HEK293 (cell line): ENCODE measurements around the gene SNTB2.

ENCODE experiments used
- KLF7 ChIP-seq: fragments of 450-650 bp; formaldehyde crosslinking; IDR thresholded peaks from 2 replicates; pipeline ENCODE4 v1.5.1; 2016; ENCODE audit warnings: missing biosample characterization, missing genetic modification characterization, borderline replicate concordance
- PRDM6 ChIP-seq: fragments of 450-650 bp; formaldehyde crosslinking; IDR thresholded peaks from 2 replicates; pipeline ENCODE4 v1.5.1; 2017; ENCODE audit warnings: missing biosample characterization, missing genetic modification characterization
- SCRT2 ChIP-seq: fragments of 450-650 bp; formaldehyde crosslinking; IDR thresholded peaks from 2 replicates; pipeline ENCODE4 v1.5.1; 2016; ENCODE audit warnings: missing biosample characterization, missing genetic modification characterization
- TRIM28 ChIP-seq: IDR thresholded peaks from 2 replicates; pipeline ENCODE4 v1.6.1; 2011; ENCODE audit warnings: low read length, control low read depth, borderline replicate concordance
- ZBTB11 ChIP-seq: fragments of 450-650 bp; formaldehyde crosslinking; conservative IDR thresholded peaks from 2 replicates; pipeline ENCODE4 v1.5.1; 2016; ENCODE audit warnings: low read depth, missing biosample characterization, missing genetic modification characterization
- ZFHX2 ChIP-seq: fragments of 450-650 bp; formaldehyde crosslinking; conservative IDR thresholded peaks from 2 replicates; pipeline ENCODE4 v1.5.1; 2016; ENCODE audit warnings: missing biosample characterization, missing genetic modification characterization
- ZFP41 ChIP-seq: fragments of 450-650 bp; formaldehyde crosslinking; IDR thresholded peaks from 2 replicates; pipeline ENCODE4 v1.5.1; 2016; ENCODE audit warnings: missing biosample characterization, missing genetic modification characterization, borderline replicate concordance
- ZNF148 ChIP-seq: fragments of 450-650 bp; formaldehyde crosslinking; IDR thresholded peaks from 2 replicates; pipeline ENCODE4 v1.5.0; 2017; ENCODE audit warnings: missing biosample characterization, missing genetic modification characterization, borderline replicate concordance
- ZNF202 ChIP-seq: fragments of 450-650 bp; formaldehyde crosslinking; IDR thresholded peaks from 2 replicates; pipeline ENCODE4 v1.5.1; 2016; ENCODE audit warnings: missing biosample characterization, missing genetic modification characterization, borderline replicate concordance
- ZNF223 ChIP-seq: fragments of 450-650 bp; formaldehyde crosslinking; IDR thresholded peaks from 2 replicates; pipeline ENCODE4 v1.5.1; 2016; ENCODE audit warnings: missing biosample characterization, missing genetic modification characterization
- ZNF248 ChIP-seq: fragments of 450-650 bp; formaldehyde crosslinking; IDR thresholded peaks from 2 replicates; pipeline ENCODE4 v1.5.1; 2017; ENCODE audit warnings: missing biosample characterization, missing genetic modification characterization
- ZNF311 ChIP-seq: fragments of 450-650 bp; formaldehyde crosslinking; IDR thresholded peaks from 2 replicates; pipeline ENCODE4 v1.5.1; 2017; ENCODE audit warnings: missing biosample characterization, missing genetic modification characterization, borderline replicate concordance
- ZNF335 ChIP-seq: fragments of 450-650 bp; formaldehyde crosslinking; conservative IDR thresholded peaks from 2 replicates; pipeline ENCODE4 v1.5.1; 2016; ENCODE audit warnings: missing biosample characterization, missing genetic modification characterization
- ZNF398 ChIP-seq: fragments of 450-650 bp; formaldehyde crosslinking; IDR thresholded peaks from 2 replicates; pipeline ENCODE4 v1.5.1; 2017; ENCODE audit warnings: missing biosample characterization, missing genetic modification characterization
- ZNF433 ChIP-seq: fragments of 450-650 bp; formaldehyde crosslinking; IDR thresholded peaks from 2 replicates; pipeline ENCODE4 v1.5.1; 2016; ENCODE audit warnings: missing biosample characterization, missing genetic modification characterization, low read depth
- ZNF521 ChIP-seq: fragments of 450-650 bp; formaldehyde crosslinking; IDR thresholded peaks from 2 replicates; pipeline ENCODE4 v1.5.1; 2017; ENCODE audit warnings: missing biosample characterization, mild to moderate bottlenecking, missing genetic modification characterization
- ZNF623 ChIP-seq: fragments of 450-650 bp; formaldehyde crosslinking; IDR thresholded peaks from 2 replicates; pipeline ENCODE4 v1.5.1; 2016; ENCODE audit warnings: missing biosample characterization, missing genetic modification characterization
- ZNF654 ChIP-seq: fragments of 450-650 bp; formaldehyde crosslinking; IDR thresholded peaks from 2 replicates; pipeline ENCODE4 v1.5.1; 2016; ENCODE audit warnings: low read depth, missing biosample characterization, missing genetic modification characterization
- ZNF660 ChIP-seq: fragments of 450-650 bp; IDR thresholded peaks from 2 replicates; pipeline ENCODE4 v1.5.1; 2018; ENCODE audit warnings: missing biosample characterization, mild to moderate bottlenecking, missing genetic modification characterization
- ZNF837 ChIP-seq: fragments of 450-650 bp; formaldehyde crosslinking; IDR thresholded peaks from 2 replicates; pipeline ENCODE4 v1.5.1; 2016; ENCODE audit warnings: missing biosample characterization, missing genetic modification characterization
- TF ChIP-seq, protein P1 (sequence below): fragments of 450-650 bp; formaldehyde crosslinking; IDR thresholded peaks from 2 replicates; pipeline ENCODE4 v1.5.1; 2016; ENCODE audit warnings: missing biosample characterization, missing genetic modification characterization

Gene SNTB2

GRCh38 chr16:69182730-69183416, 4.1 kb upstream of the SNTB2 start (continued):
- TF ChIP-seq ZNF335 (tag by site-specific recombination), result peak; percentile 71
- TF ChIP-seq, protein P1, sequence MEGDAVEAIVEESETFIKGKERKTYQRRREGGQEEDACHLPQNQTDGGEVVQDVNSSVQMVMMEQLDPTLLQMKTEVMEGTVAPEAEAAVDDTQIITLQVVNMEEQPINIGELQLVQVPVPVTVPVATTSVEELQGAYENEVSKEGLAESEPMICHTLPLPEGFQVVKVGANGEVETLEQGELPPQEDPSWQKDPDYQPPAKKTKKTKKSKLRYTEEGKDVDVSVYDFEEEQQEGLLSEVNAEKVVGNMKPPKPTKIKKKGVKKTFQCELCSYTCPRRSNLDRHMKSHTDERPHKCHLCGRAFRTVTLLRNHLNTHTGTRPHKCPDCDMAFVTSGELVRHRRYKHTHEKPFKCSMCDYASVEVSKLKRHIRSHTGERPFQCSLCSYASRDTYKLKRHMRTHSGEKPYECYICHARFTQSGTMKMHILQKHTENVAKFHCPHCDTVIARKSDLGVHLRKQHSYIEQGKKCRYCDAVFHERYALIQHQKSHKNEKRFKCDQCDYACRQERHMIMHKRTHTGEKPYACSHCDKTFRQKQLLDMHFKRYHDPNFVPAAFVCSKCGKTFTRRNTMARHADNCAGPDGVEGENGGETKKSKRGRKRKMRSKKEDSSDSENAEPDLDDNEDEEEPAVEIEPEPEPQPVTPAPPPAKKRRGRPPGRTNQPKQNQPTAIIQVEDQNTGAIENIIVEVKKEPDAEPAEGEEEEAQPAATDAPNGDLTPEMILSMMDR (tag by site-specific recombination), result no peak
- no peak for TF ChIP-seq ZNF837
- TF ChIP-seq TRIM28, result peak; percentile 89
- no peak for TF ChIP-seq ZNF433 (tag by site-specific recombination)
- TF ChIP-seq PRDM6, result peak; percentile 58
- no peak for TF ChIP-seq ZNF311 (tag by site-specific recombination)
- no peak for TF ChIP-seq ZFP41 (tag by site-specific recombination)
- no peak for TF ChIP-seq ZBTB11 (tag by site-specific recombination)
- no peak for TF ChIP-seq KLF7 (tag by site-specific recombination)
- TF ChIP-seq ZNF148 (tag by site-specific recombination), result no peak
- TF ChIP-seq ZNF223, result no peak
- TF ChIP-seq ZNF654 (tag by site-specific recombination), result no peak
- TF ChIP-seq ZNF398, result no peak
- no peak for TF ChIP-seq ZNF623
- TF ChIP-seq ZNF660 (tag by site-specific recombination), result no peak
- no peak for TF ChIP-seq ZFHX2 (tag by site-specific recombination)
- no peak for TF ChIP-seq SCRT2
- no peak for TF ChIP-seq ZNF521
- TF ChIP-seq ZNF202 (tag by site-specific recombination), result no peak
- TF ChIP-seq ZNF248 (tag by site-specific recombination), result no peak
